Endothelial cell of umbilical vein (primary cell): ENCODE data around the gene GALNT17. TPM values are rescaled to one million over a fixed set of nuclear protein-coding genes. Genes with fewer than 3 reads are reported as not detected.

Experiments
- BruUV-seq: library from RNA; stranded (reverse); fragments of 400-500 nt; replicated peaks from 2 replicates; lab custom pipeline; 2021; lab: Mats Ljungman, UMichigan
- CTCF ChIA-PET: fragments of 300-600, 350-600 bp; sonication (Branson Sonifier 250); formaldehyde crosslinking; loops from one replicate; lab custom pipeline; 2021; ENCODE audit warnings: antibody characterized with exemption, inconsistent platforms; lab: Charles Lee
- POLR2A ChIA-PET: fragments of 300-600, 350-600 bp; sonication (Branson Sonifier 250); formaldehyde crosslinking; loops from one replicate; lab custom pipeline; 2021; ENCODE audit warnings: antibody characterized with exemption, inconsistent platforms; lab: Charles Lee
- DNase-seq: peaks from one replicate; pipeline ENCODE4 v3.0.0-alpha.2; 2011; ENCODE audit warnings: low read depth, low spot score
- FAIRE-seq: peaks from 2 replicates; lab custom pipeline; 2011; peaks lifted over from hg19 to GRCh38; lab: Jason Lieb, UNC
- H2AFZ ChIP-seq: 2 replicates; pipeline ENCODE4 v1.6.0; 2012; ENCODE audit warnings: low read depth, low read length, control low read depth, inconsistent platforms
- H3K27ac ChIP-seq: 2 replicates; pipeline ENCODE4 v1.5.1; 2011; ENCODE audit warnings: low read depth, mild to moderate bottlenecking, control low read depth, low read length, moderate library complexity; ENCODE audit not compliant: insufficient read depth
- H3K27me3 ChIP-seq, 2 experiments: 2 replicates each; pipeline versions ENCODE4 v1.6.0 to v1.6.1; 2011; ENCODE audit warnings: low read length in 2 of 2, mixed read lengths in 1 of 2; ENCODE audit not compliant: control insufficient read depth in 2 of 2, insufficient read depth in 2 of 2
- H3K36me3 ChIP-seq, 2 experiments: 2 replicates in 1 of 2; 3 replicates in 1 of 2; pipeline ENCODE4 v1.5.1; 2011; ENCODE audit warnings: low read length in 2 of 2, mild to moderate bottlenecking in 1 of 2, moderate library complexity in 1 of 2; ENCODE audit not compliant: control insufficient read depth in 2 of 2, insufficient read depth in 2 of 2; ENCODE audit errors: extremely low read depth in 1 of 2
- H3K4me1 ChIP-seq: 3 replicates; pipeline ENCODE4 v1.5.1; 2011; ENCODE audit warnings: mild to moderate bottlenecking, low read length; ENCODE audit not compliant: control insufficient read depth, insufficient read depth; ENCODE audit errors: extremely low read depth
- H3K4me2 ChIP-seq: 2 replicates; pipeline ENCODE4 v1.6.1; 2011; ENCODE audit warnings: low read length, control low read depth, mixed read lengths; ENCODE audit not compliant: insufficient read depth
- H3K4me3 ChIP-seq, 3 experiments: fragments of 200-600 bp in 1 of 3; sonication (generic), shearing (Covaris generic) in 1 of 3; replicated peaks in 1 of 3; 2 replicates each; pipeline ENCODE4 v1.5.1; 2011 to 2016; ENCODE audit warnings: control low read depth in 3 of 3, low read length in 3 of 3, mild to moderate bottlenecking in 2 of 3, inconsistent platforms in 1 of 3, low read depth in 1 of 3, moderate library complexity in 1 of 3; ENCODE audit not compliant: insufficient read depth in 1 of 3
- H3K79me2 ChIP-seq: 2 replicates; pipeline ENCODE4 v1.6.0; 2012; ENCODE audit warnings: low read length, inconsistent platforms; ENCODE audit not compliant: control insufficient read depth, insufficient read depth
- H3K9ac ChIP-seq: replicated peaks from 2 replicates; pipeline ENCODE3; 2011; ENCODE audit warnings: low read length, control low read depth; ENCODE audit not compliant: insufficient read depth; ENCODE audit errors: extremely low read depth
- H3K9me1 ChIP-seq: replicated peaks from 3 replicates; pipeline ENCODE4 v1.6.0; 2011; ENCODE audit warnings: mild to moderate bottlenecking, low read length; ENCODE audit not compliant: control insufficient read depth, insufficient read depth; ENCODE audit errors: extremely low read depth
- H3K9me3 ChIP-seq: replicated peaks from 2 replicates; pipeline ENCODE4 v1.5.1; 2012; ENCODE audit warnings: low read length, inconsistent platforms; ENCODE audit not compliant: control insufficient read depth, insufficient read depth
- H4K20me1 ChIP-seq: replicated peaks from 2 replicates; pipeline ENCODE3; 2011; ENCODE audit warnings: mild to moderate bottlenecking, low read length; ENCODE audit not compliant: control insufficient read depth, insufficient read depth; ENCODE audit errors: extremely low read depth
- EZH2 ChIP-seq: IDR thresholded peaks from 2 replicates; pipeline ENCODE4 v1.6.1; 2012; ENCODE audit warnings: borderline replicate concordance, low read depth, mild to moderate bottlenecking, moderate library complexity, low read length, inconsistent platforms; ENCODE audit not compliant: severe bottlenecking
- FOS ChIP-seq: IDR thresholded peaks from 2 replicates; pipeline ENCODE4 v1.6.1; 2011; ENCODE audit warnings: mild to moderate bottlenecking, low read length, moderate library complexity, borderline replicate concordance; ENCODE audit not compliant: insufficient read depth
- GATA2 ChIP-seq: IDR thresholded peaks from 2 replicates; pipeline ENCODE4 v1.7.0; 2011; ENCODE audit warnings: low read depth, mild to moderate bottlenecking, moderate library complexity, mixed read lengths, low read length; ENCODE audit not compliant: insufficient read length, insufficient read depth
- JUN ChIP-seq: IDR thresholded peaks from 2 replicates; pipeline ENCODE4 v1.6.1; 2011; ENCODE audit warnings: borderline replicate concordance, low read depth; ENCODE audit not compliant: insufficient read length, insufficient read depth
- MAX ChIP-seq: IDR thresholded peaks from 2 replicates; pipeline ENCODE4 v1.6.1; 2011; ENCODE audit not compliant: insufficient read depth, insufficient read length
- MYC ChIP-seq: IDR thresholded peaks from one replicate; pipeline ENCODE4 v1.6.1; 2011; ENCODE audit warnings: mild to moderate bottlenecking, low read depth, low read length
- POLR2A ChIP-seq: IDR thresholded peaks from 2 replicates; pipeline ENCODE4 v1.6.1; 2012; ENCODE audit warnings: low read depth, mild to moderate bottlenecking, control low read depth, low read length
- POLR2AphosphoS5 ChIP-seq: IDR thresholded peaks from 2 replicates; pipeline ENCODE4 v1.6.1; 2012; ENCODE audit warnings: low read depth, mild to moderate bottlenecking, control low read depth, low read length, moderate library complexity; ENCODE audit not compliant: insufficient read depth
- dilution Hi-C: fragments of 300-500 bp; cut with MboI; formaldehyde crosslinking; loops from one replicate; pipeline ENCODE4 v1.15.0; 2019; ENCODE audit warnings: low sequenced_read_pairs; ENCODE audit not compliant: extremely low pct_ligation_motif_present
- intact Hi-C: fragments of 100-400 bp; cut with micrococcal nuclease; formaldehyde crosslinking; loops from one replicate; pipeline ENCODE4 v1.10.0; 2022
- polyA plus RNA-seq, 4 experiments: library from polyadenylated mRNA; depleted of rRNA in 3 of 4; stranded (reverse) in 3 of 4; unstranded in 1 of 4; fragments of >200 nt; gene quantifications; 2 replicates each; pipeline versions ENCODE4 v1.2.1 to v1.2.3, GENCODE V29; 2011 to 2012; ENCODE audit warnings: missing spikeins in 1 of 4
- total RNA-seq: library from RNA; stranded (reverse); gene quantifications from 2 replicates; pipeline ENCODE4 v1.2.3, GENCODE V29; 2021
- TF ChIP-seq, protein P1 (sequence below), 2 donors: IDR thresholded peaks; 1 replicate in 1 of 2; 2 replicates in 1 of 2; pipeline ENCODE4 v1.5.1; 2011; ENCODE audit warnings: low read length in 2 of 2, mild to moderate bottlenecking in 2 of 2, moderate library complexity in 2 of 2, control low read depth in 1 of 2, inconsistent platforms in 1 of 2, low read depth in 1 of 2; ENCODE audit not compliant: insufficient read depth in 1 of 2; ENCODE audit errors: extremely low read depth in 1 of 2

GALNT17 gene
- total and polyA plus RNA-seq, 2 donors (not counting 3 experiments of a cell fraction or from before 2014, with no cell fraction given) = not detected

GRCh38 chr7:71470830-71471229, 338.9 kb downstream of the GALNT17 start:
- Histone ChIP-seq H3K36me3 (no peaks in the 10 kb centered on the region), H3K79me2 (no peaks in the 10 kb centered on the region), H3K27me3 (no peaks in the 10 kb centered on the region), H3K27ac (no peak overlapping the region), H4K20me1 (no peaks in the 10 kb centered on the region), H3K9ac (no peak overlapping the region), H2AFZ (no peak overlapping the region), H3K4me3 (no peak overlapping the region), H3K9me1 (no peaks in the 10 kb centered on the region), H3K9me3 (peaks cover 6% of the 10 kb centered on the region), H3K4me1 (no peaks in the 10 kb centered on the region), H3K4me2 (no peak overlapping the region)
- ChIA-PET CTCF (no interaction called here), POLR2A (no interaction called here)
- intact Hi-C loops (no loop called here), dilution Hi-C loops (no loop called here)
- DNase-seq (no peak), FAIRE-seq (no peak)
- BruUV-seq = no TSS peak
- TF ChIP-seq POLR2AphosphoS5 (no peak), EZH2 (no peak), GATA2 (no peak), MYC (no peak), POLR2A (no peak), MAX (no peak), JUN (no peak), FOS (no peak)
- TF ChIP-seq, protein P1, sequence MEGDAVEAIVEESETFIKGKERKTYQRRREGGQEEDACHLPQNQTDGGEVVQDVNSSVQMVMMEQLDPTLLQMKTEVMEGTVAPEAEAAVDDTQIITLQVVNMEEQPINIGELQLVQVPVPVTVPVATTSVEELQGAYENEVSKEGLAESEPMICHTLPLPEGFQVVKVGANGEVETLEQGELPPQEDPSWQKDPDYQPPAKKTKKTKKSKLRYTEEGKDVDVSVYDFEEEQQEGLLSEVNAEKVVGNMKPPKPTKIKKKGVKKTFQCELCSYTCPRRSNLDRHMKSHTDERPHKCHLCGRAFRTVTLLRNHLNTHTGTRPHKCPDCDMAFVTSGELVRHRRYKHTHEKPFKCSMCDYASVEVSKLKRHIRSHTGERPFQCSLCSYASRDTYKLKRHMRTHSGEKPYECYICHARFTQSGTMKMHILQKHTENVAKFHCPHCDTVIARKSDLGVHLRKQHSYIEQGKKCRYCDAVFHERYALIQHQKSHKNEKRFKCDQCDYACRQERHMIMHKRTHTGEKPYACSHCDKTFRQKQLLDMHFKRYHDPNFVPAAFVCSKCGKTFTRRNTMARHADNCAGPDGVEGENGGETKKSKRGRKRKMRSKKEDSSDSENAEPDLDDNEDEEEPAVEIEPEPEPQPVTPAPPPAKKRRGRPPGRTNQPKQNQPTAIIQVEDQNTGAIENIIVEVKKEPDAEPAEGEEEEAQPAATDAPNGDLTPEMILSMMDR (IDR thresholded peaks at IDR 0.05; ENCODE audit: extremely low read depth in 1 of 2, insufficient read depth in 1 of 2, low read depth in 1 of 2, low read length in 2 of 2) = no peak
